ENCODE data around the gene WDR27.
"Not testable (repeated sequence)": the region's sequence is repeated elsewhere in the genome, so short reads cannot be mapped to it uniquely, and the experiment has no call there.

WDR27 gene

GRCh38 chr6:169638915-169639314 lies 62.9 kb downstream of the WDR27 start:
- no peak for DNase-seq

GRCh38 chr6:169638388-169638787 lies 63.4 kb downstream of the WDR27 start:
- no peak for DNase-seq

GRCh38 chr6:169635345-169635744 lies 66.5 kb downstream of the WDR27 start:
- DNase-seq = no peak

GRCh38 chr6:169632841-169633240 lies 69.0 kb downstream of the WDR27 start:
- no peak for DNase-seq

- DNase-seq = no peak
Measured at GRCh38 chr6:169629256-169629655, 72.6 kb downstream of the WDR27 start.

- DNase-seq = no peak
Measured at GRCh38 chr6:169627736-169628607, 73.9 kb downstream of the WDR27 start.

- DNase-seq = no peak
Measured at GRCh38 chr6:169626649-169627048, 75.2 kb downstream of the WDR27 start.

- no peak for DNase-seq
Measured at GRCh38 chr6:169626169-169626568, 75.7 kb downstream of the WDR27 start.

GRCh38 chr6:169625376-169625775 lies 76.5 kb downstream of the WDR27 start:
- DNase-seq = no peak

GRCh38 chr6:169624785-169625184 lies 77.0 kb downstream of the WDR27 start:
- DNase-seq = no peak

- DNase-seq = no peak
Measured at GRCh38 chr6:169623975-169624374, 77.9 kb downstream of the WDR27 start.

- no peak for DNase-seq
Measured at GRCh38 chr6:169623343-169623742, 78.5 kb downstream of the WDR27 start.

GRCh38 chr6:169622618-169623017 lies 79.2 kb downstream of the WDR27 start:
- DNase-seq = no peak

- no peak for DNase-seq
Measured at GRCh38 chr6:169621311-169621710, 80.5 kb downstream of the WDR27 start.

- no peak for DNase-seq
Measured at GRCh38 chr6:169620171-169621130, 81.4 kb downstream of the WDR27 start.

GRCh38 chr6:169619650-169620049 lies 82.2 kb downstream of the WDR27 start:
- DNase-seq = no peak

GRCh38 chr6:169618526-169619490 lies 83.0 kb downstream of the WDR27 start:
- no peak for DNase-seq

- DNase-seq = no peak
Measured at GRCh38 chr6:169617562-169617961, 84.3 kb downstream of the WDR27 start.

- not testable (repeated sequence) for DNase-seq
Measured at GRCh38 chr6:169608609-169609008, 93.2 kb downstream of the WDR27 start.

GRCh38 chr6:169604076-169604475 lies 97.8 kb downstream of the WDR27 start:
- DNase-seq = no peak

GRCh38 chr6:169601129-169601528 lies 100.7 kb downstream of the WDR27 start:
- DNase-seq = not testable (repeated sequence)

- no peak for DNase-seq
Measured at GRCh38 chr6:169592558-169592957, 109.3 kb downstream of the WDR27 start.

Data from CD4-positive, alpha-beta T cell treated with Interleukin-6 for 4 hours (primary cell).